Central memory CD8-positive, alpha-beta T cell (primary cell): ENCODE results near the gene PARP9.
"Not testable (repeated sequence)": the region's sequence is repeated elsewhere in the genome, so short reads cannot be mapped to it uniquely, and the experiment has no call there.

Experiments used
- ATAC-seq: fragments of 150-1000 bp; cut with Tn5 transposase; replicated peaks from 2 replicates; pipeline ENCODE4 v1.10.0; 2022; ENCODE audit warnings: mild to moderate bottlenecking, moderate FRiP score, moderate number of reproducible peaks; ENCODE audit not compliant: poor library complexity, severe bottlenecking; ENCODE audit errors: extremely low read depth
- DNase-seq, 2 donors: peaks; one replicate each; pipeline ENCODE4 v3.0.0; 2021; ENCODE audit warnings: low spot score in 2 of 2
- H3K27ac Mint-ChIP-seq: one replicate; pipeline ENCODE4 v1.8.0; 2022; ENCODE audit warnings: low read depth, mild to moderate bottlenecking, moderate library complexity, mixed read lengths
- H3K27me3 Mint-ChIP-seq: one replicate; pipeline ENCODE4 v1.8.0; 2022; ENCODE audit warnings: mixed read lengths
- H3K36me3 Mint-ChIP-seq: one replicate; pipeline ENCODE4 v1.8.0; 2022; ENCODE audit warnings: mild to moderate bottlenecking, moderate library complexity, mixed read lengths; ENCODE audit not compliant: insufficient read depth
- H3K4me1 Mint-ChIP-seq: one replicate; pipeline ENCODE4 v1.8.0; 2022; ENCODE audit warnings: mixed read lengths
- H3K4me3 Mint-ChIP-seq: one replicate; pipeline ENCODE4 v1.8.0; 2022; ENCODE audit warnings: mild to moderate bottlenecking, moderate library complexity, mixed read lengths
- H3K9me3 Mint-ChIP-seq: one replicate; pipeline ENCODE4 v1.8.0; 2022; ENCODE audit warnings: mixed read lengths

The PARP9 gene

DNA sequence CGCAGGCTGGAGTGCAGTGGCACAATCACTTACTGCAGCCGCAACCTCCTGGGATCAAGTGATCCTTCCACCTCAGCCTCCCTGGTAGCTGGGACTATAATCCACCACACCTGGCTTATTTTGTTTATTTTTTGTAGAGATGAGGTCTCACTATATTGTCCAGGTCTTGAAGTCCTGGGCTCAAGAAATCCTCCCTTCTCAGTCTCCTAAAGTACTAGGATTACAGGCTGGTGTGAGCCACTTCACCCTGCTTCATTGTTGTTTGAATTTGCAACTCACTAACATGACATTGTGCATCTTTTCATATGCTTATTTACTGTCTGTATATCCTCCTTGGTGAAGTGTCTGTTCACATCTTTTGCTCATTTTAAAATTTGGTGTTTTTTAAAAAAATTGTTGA, 23.5 kb upstream of the PARP9 start:
- Mint-ChIP-seq H3K27me3 (no peaks in the 10 kb centered on the region), H3K27ac (no peak overlapping the region), H3K36me3 (peaks cover 6% of the 10 kb centered on the region), H3K4me3 (no peak overlapping the region), H3K4me1 (peaks cover 27% of the 10 kb centered on the region), H3K9me3 (peaks cover 2% of the 10 kb centered on the region)
- ATAC-seq (no peak), DNase-seq (no peak)

DNA sequence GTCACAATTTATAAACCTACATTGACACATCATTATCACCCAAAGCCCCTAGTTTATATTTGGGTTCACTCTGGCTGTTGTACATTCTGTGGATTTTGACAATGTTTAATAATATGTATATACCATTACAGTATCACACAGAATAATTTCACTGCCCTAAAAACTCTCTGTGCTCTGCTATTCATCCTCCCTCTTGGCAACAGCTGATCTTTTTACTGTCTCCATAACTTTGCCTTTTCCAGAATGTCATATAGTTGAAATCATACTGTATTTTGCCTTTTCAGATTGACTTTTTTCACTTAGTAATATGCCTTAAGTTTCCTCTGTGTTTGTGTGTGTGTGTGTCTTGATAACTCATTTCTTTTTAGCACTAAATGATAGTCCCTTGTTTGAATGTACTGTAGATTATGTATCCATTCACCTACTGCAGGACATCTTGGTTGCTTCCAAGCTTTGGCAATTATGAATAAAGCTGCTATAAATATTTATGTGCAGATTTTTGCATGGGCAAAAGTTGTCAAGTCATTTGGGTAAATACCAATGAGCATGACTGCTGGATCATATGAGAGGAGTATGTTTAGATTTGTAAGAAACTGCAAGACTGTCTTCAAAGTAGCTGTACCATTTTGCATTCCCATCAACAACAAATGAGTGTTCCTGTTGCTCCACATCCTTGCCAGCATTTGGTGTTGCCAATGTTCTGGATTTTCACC, 22.8 kb upstream of the PARP9 start:
- Mint-ChIP-seq H3K4me3 (no peak overlapping the region), H3K4me1 (peaks cover 27% of the 10 kb centered on the region), H3K27me3 (no peaks in the 10 kb centered on the region), H3K27ac (no peak overlapping the region), H3K36me3 (peaks cover 8% of the 10 kb centered on the region), H3K9me3 (peaks cover 7% of the 10 kb centered on the region)
- DNase-seq: no peak
- ATAC-seq: no peak

DNA sequence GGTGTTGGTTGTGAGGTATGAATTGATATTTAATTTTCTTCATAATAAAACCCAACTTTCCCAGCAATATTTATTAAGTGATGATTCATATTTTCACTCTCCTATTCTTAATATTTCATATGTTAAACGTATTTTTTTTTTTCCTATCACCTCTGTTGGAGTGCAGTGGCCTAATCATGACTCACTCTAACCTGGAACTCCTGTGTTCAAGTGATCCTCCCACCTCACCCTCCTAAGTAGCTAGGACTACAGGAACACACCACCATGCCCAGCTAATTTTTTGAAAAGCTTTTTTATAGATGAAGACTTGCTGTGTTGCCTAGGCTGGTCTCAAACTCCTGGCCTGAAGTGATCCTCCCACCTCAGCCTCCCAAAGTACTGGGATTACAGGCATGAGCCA, 22.0 kb upstream of the PARP9 start:
- peaks cover 13% of the 10 kb centered on the region for H3K36me3 Mint-ChIP-seq
- ATAC-seq (no peak), DNase-seq (no peak)
- H3K4me3 Mint-ChIP-seq: no peak overlapping the region
- H3K9me3 Mint-ChIP-seq: peaks cover 14% of the 10 kb centered on the region
- H3K27me3 Mint-ChIP-seq: no peaks in the 10 kb centered on the region
- H3K4me1 Mint-ChIP-seq: peaks cover 31% of the 10 kb centered on the region
- H3K27ac Mint-ChIP-seq: no peak overlapping the region

DNA sequence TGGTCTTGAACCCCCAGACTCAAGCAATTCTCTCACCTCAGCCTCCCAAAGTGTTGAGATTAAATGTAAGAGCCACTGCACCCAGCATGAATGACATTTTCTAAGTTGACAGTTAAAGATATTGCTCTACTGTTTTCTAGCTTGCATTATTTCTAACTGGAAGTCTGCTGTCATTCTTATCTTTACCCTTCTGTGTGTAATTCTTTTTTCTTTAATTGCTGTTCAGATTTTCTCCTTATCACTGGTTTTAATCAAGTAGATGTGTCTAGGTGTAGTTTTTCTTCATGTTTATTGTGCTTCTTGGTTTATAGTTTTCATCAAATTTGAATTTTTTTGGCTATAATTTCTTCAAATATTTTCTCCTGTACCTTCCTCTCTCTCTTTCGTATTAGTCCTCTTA, 18.3 kb upstream of the PARP9 start:
- DNase-seq (no peak), ATAC-seq (no peak)
- no peaks in the 10 kb centered on the region for H3K27me3 Mint-ChIP-seq
- H3K4me3 Mint-ChIP-seq: no peak overlapping the region
- H3K4me1 Mint-ChIP-seq: peaks cover 37% of the 10 kb centered on the region
- H3K9me3 Mint-ChIP-seq: peaks cover 15% of the 10 kb centered on the region
- no peak overlapping the region for H3K27ac Mint-ChIP-seq
- H3K36me3 Mint-ChIP-seq: peaks cover 13% of the 10 kb centered on the region

DNA sequence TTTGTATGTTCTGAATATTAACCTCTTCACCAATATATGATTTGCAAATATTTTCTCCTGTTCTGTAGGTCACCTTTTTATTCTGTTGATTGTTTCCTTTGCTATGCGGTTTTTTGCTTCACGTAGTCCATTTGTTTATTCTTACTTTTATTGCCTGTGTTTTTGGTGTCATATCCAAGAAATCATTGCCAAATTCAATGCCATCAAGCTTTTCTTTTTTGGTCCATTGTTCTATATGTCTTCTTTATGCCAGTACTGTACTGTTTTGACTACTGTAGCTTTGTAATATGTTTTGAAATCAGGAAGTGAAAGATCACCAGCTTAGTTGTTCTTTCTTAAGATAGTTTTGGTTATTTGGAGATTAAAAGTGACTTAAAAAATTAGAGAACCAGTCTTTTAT, 17.5 kb upstream of the PARP9 start:
- Mint-ChIP-seq H3K4me1 (peaks cover 39% of the 10 kb centered on the region), H3K4me3 (no peak overlapping the region), H3K27me3 (no peaks in the 10 kb centered on the region), H3K36me3 (peaks cover 14% of the 10 kb centered on the region), H3K9me3 (peaks cover 15% of the 10 kb centered on the region), H3K27ac (peak overlapping the region; percentile 2)
- no peak for ATAC-seq
- no peak for DNase-seq

DNA sequence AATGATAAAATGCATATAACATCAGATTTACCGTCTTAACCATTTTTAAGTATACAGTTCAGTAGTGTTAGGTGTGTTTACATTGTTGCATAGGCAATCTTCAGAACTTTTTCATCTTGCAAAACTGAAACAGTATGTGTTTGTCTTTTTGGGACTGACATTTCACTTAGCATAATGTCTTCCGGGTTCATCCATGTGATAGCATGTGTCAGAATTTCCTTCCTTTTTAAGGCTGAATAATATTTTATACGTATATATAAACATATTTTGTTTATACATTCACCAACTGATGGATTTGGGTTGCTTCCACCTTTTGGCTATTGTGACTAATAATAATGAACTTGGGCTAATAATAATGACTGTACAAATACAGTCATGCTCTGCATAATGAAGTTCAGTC, 16.4 kb upstream of the PARP9 start:
- H3K36me3 Mint-ChIP-seq: peaks cover 14% of the 10 kb centered on the region
- H3K4me3 Mint-ChIP-seq: no peak overlapping the region
- DNase-seq (no peak), ATAC-seq (no peak)
- H3K27me3 Mint-ChIP-seq: no peaks in the 10 kb centered on the region
- peaks cover 15% of the 10 kb centered on the region for H3K9me3 Mint-ChIP-seq
- peaks cover 45% of the 10 kb centered on the region for H3K4me1 Mint-ChIP-seq
- no peak overlapping the region for H3K27ac Mint-ChIP-seq

DNA sequence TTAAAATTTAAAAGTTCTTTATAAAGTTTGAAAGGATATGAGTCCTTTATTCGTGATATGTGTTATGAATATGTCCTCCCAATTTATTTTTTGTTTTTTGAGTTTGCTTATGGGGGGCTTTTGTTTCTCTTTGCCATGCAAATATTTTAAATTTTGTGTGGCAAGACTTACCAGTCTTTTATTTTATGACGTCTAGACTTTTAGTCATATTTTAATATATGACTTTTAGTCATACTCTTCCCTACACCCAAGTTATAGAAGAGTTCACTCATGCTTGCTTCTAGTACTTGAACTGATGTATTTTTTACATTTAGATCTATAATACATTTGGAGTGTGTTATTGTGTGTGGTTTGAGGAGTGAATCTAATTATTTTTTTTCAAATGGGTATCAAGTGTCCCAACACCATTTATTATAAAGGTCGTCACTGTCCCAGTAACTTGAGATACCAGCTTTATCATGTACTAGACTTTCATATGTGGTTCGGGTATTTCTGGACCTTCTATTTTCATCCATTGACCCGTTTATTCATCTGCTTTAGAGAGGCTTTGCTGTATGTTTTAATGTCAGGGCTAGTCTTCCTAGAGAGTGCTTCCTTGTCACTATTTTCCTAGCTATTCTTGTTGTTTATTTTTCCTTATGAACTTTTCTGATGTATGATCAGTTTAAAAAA, 14.1 kb upstream of the PARP9 start:
- ATAC-seq: no peak
- peaks cover 15% of the 10 kb centered on the region for H3K9me3 Mint-ChIP-seq

DNA sequence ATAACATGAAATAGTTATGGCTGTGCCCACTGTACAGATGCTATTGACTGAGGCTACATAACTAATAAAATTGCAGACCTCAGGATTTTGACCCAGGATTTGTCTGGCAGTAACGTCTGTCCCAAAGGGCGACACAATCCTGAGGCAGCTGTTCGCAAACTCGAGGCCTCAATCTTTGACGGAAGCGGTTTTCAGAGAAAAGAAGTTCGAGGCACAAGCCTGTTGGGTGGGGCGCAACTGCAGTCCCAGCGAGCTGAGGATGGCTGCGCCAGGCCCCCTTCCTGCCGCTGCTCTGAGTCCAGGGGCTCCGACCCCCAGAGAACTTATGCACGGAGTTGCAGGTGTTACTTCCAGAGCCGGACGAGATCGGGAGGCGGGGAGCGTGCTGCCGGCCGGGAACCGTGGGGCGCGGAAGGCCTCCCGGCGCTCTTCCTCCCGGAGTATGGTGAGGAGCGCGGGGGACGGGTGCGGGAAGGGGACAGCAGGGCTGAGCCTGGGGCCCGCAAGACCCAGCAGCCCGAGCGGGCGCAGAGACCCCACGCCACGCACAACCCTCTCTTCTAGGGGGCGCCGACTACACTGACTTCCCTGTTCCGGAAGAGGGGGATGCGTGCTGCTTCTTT, 13.4 kb upstream of the PARP9 start, which contains the start of gene PARP15:
TSS of gene PARP15 (plus strand) at position 242 of the 623 bp plus-strand sequence. CDS start at position 260, 18 bp downstream.
- peaks cover 53% of the 10 kb centered on the region for H3K4me1 Mint-ChIP-seq
- peak; percentile 61 for ATAC-seq

More for the DNA sequence above, 14.1 kb upstream of the PARP9 start:
- peak overlapping the region; percentile 97 for H3K4me3 Mint-ChIP-seq
- peak overlapping the region; percentile 97 for H3K27ac Mint-ChIP-seq
- H3K27me3 Mint-ChIP-seq: no peaks in the 10 kb centered on the region
- no peak for DNase-seq
- peaks cover 47% of the 10 kb centered on the region for H3K4me1 Mint-ChIP-seq
- peaks cover 18% of the 10 kb centered on the region for H3K36me3 Mint-ChIP-seq

DNA sequence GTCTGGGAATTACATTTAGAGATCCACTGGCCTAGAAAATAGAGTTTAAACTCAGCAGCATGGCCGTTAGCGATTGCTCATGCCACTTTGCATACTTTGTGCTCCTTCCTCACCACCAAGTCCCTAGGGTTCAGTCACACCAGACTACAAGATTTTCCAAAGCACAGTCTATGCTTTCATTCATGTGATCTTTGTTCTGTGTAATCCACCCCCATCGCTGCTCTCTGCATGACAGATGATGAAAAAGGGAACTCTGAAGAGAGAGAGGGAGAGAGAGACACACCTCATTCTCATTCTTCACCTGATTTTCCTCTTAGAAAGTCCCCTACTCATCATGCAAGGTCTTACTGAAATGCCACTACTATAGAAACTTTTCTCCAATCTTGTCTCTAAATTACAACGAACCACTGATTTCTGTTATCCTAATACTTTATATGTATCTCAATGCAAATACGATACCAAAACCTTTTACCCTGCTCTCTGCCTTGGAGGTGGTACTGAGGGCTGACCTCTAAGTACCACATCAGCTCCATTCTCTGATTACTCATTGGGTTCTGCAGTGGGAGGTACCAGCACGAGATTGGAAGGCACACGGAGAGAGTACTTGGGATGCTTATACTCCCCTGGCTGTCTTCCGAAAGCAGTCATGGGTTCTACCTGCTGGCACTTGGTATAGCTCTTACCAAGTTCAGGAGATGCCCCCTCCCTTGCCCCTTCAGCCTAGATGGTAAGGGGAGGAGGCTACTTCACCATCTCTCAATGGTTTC, 12.3 kb upstream of the PARP9 start:
- ATAC-seq (no peak), DNase-seq (no peak)
- Mint-ChIP-seq H3K36me3 (peaks cover 14% of the 10 kb centered on the region), H3K27ac (peak overlapping the region; percentile 97), H3K27me3 (no peaks in the 10 kb centered on the region), H3K9me3 (peaks cover 4% of the 10 kb centered on the region), H3K4me3 (peak overlapping the region; percentile 97), H3K4me1 (peaks cover 51% of the 10 kb centered on the region)

More for the DNA sequence above, 13.4 kb upstream of the PARP9 start, which contains the start of gene PARP15:
- H3K27ac Mint-ChIP-seq: peak within 1 kb of the TSS; percentile 97
- H3K4me3 Mint-ChIP-seq: peak within 1 kb of the TSS; percentile 97
- peaks cover 12% of the 10 kb centered on the region for H3K9me3 Mint-ChIP-seq
- no peaks in the 10 kb centered on the region for H3K27me3 Mint-ChIP-seq
- DNase-seq: no peak
- peaks cover 13% of the 10 kb centered on the region for H3K36me3 Mint-ChIP-seq

DNA sequence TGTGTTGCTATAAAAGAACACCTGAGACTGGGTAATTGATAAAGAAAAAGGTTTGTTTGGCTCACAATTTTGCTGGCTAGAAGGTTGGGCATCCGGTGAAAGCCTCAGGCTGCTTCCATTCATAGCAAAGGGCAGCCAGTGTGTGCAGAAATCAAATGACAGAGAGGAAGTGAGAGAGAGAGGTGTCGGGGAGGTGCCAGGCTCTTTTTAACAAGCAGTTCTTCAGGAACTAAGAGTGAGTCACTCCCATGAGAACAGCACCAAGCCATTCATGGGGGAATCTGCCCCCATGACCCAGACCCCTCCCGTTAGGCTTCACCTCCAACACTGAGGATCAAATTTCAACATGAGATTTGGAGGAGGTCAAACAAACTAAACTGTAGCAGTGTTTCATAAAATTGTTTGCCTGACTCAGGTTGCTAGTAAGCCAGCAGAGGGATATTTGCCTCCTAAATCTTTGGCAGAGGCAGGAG, 8.9 kb upstream of the PARP9 start:
- peak; percentile 78 for ATAC-seq
- Mint-ChIP-seq H3K9me3 (no peaks in the 10 kb centered on the region), H3K36me3 (peaks cover 34% of the 10 kb centered on the region), H3K27me3 (no peaks in the 10 kb centered on the region), H3K27ac (peak overlapping the region; percentile 74), H3K4me1 (peaks cover 54% of the 10 kb centered on the region), H3K4me3 (peak overlapping the region; percentile 14)
- DNase-seq: no peak

DNA sequence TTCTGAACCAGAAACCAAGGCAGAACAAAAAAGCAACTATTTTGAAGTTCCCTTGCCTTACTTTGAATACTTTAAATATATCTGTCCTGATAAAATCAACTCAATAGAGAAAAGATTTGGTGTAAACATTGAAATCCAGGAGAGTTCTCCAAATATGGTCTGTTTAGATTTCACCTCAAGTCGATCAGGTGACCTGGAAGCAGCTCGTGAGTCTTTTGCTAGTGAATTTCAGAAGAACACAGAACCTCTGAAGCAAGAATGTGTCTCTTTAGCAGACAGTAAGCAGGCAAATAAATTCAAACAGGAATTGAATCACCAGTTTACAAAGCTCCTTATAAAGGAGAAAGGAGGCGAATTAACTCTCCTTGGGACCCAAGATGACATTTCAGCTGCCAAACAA, 4.7 kb upstream of the PARP9 start:
- H3K36me3 Mint-ChIP-seq: peaks cover 42% of the 10 kb centered on the region
- no peaks in the 10 kb centered on the region for H3K9me3 Mint-ChIP-seq
- H3K27me3 Mint-ChIP-seq: no peaks in the 10 kb centered on the region
- H3K27ac Mint-ChIP-seq: no peak overlapping the region
- ATAC-seq (no peak), DNase-seq (no peak)
- peaks cover 68% of the 10 kb centered on the region for H3K4me1 Mint-ChIP-seq
- H3K4me3 Mint-ChIP-seq: no peak overlapping the region

DNA sequence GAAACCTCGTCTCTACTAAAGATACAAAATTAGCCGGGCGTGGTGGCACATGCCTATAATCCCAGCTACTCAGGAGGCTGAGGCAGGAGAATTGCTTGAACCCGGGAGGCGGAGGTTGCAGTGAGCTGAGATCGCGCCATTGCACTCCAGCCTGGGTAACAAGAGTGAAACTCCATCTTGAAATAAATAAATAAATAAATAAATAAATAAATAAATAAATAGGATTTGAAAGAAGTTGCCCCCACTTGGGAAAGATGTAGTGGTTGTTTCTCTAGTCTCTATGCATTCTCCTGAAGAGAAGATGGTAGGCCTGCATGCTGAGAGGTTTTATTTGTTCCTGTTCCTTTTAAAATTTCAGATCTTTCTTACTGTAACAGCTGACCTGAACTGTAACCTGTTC, 4.0 kb upstream of the PARP9 start:
- not testable (repeated sequence) for H3K27me3 Mint-ChIP-seq, H3K4me3 Mint-ChIP-seq, ATAC-seq, H3K27ac Mint-ChIP-seq, H3K9me3 Mint-ChIP-seq, DNase-seq
- Mint-ChIP-seq H3K36me3 (peaks cover 42% of the 10 kb centered on the region), H3K4me1 (peaks cover 68% of the 10 kb centered on the region)
